ENCODE measurements around the gene FAM229B.

DNA sequence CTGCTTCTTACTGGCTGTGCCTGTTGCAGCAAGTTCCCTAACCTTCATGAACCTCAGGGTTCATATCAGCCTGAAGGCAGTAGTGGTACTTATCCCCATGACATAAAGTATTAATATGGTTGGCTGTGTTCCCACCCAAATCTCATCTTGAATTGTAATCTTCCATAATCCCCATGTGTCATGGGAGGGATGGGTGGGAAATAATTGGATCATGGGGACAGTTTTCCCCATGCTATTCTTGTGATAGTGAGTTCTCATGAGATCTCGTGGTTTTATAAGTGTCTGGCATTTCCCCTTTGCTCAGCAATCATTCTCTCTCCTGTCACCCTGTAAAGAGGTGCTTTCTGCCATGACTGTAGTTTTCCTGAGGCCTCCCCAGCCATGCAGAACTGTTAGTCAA, 61.8 kb downstream of the FAM229B start:
- TF ChIP-seq TBP (IDR thresholded peaks at IDR 0.05; ENCODE audit: low read depth, low read length) (no peak), EZH2 (IDR thresholded peaks at IDR 0.05; ENCODE audit: low read depth, low read length, severe bottlenecking) (no peak), POLR2AphosphoS5 (IDR thresholded peaks at IDR 0.05; ENCODE audit: low read depth, low read length) (no peak), MAFK (IDR thresholded peaks at IDR 0.05; ENCODE audit: low read depth, low read length) (no peak), SIN3A (conservative IDR thresholded peaks at IDR 0.05 in 1 of 2, IDR thresholded peaks at IDR 0.05 in 1 of 2; ENCODE audit: low read depth in 1 of 2, low read length in 2 of 2) (no peak), KDM5A (IDR thresholded peaks at IDR 0.05; ENCODE audit: low read length) (no peak), HDAC6 (IDR thresholded peaks at IDR 0.05; ENCODE audit: low read depth, low read length) (no peak), POLR2A (IDR thresholded peaks at IDR 0.05; ENCODE audit: control extremely low read depth in 1 of 2, low read depth in 2 of 2, low read length in 2 of 2) (no peak), JUN (IDR thresholded peaks at IDR 0.05; ENCODE audit: low read depth, low read length) (no peak), ASH2L (IDR thresholded peaks at IDR 0.05; ENCODE audit: low read length) (no peak)
- TF ChIP-seq, protein P1, sequence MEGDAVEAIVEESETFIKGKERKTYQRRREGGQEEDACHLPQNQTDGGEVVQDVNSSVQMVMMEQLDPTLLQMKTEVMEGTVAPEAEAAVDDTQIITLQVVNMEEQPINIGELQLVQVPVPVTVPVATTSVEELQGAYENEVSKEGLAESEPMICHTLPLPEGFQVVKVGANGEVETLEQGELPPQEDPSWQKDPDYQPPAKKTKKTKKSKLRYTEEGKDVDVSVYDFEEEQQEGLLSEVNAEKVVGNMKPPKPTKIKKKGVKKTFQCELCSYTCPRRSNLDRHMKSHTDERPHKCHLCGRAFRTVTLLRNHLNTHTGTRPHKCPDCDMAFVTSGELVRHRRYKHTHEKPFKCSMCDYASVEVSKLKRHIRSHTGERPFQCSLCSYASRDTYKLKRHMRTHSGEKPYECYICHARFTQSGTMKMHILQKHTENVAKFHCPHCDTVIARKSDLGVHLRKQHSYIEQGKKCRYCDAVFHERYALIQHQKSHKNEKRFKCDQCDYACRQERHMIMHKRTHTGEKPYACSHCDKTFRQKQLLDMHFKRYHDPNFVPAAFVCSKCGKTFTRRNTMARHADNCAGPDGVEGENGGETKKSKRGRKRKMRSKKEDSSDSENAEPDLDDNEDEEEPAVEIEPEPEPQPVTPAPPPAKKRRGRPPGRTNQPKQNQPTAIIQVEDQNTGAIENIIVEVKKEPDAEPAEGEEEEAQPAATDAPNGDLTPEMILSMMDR (IDR thresholded peaks at IDR 0.05; ENCODE audit: control extremely low read depth in 1 of 3, insufficient read depth in 1 of 3, low read depth in 1 of 3, low read length in 3 of 3), result no peak

All from H1 (cell line).